Measurements from ENCODE around the gene CLCN3. TPM values are rescaled to one million over a fixed set of nuclear protein-coding genes. Genes with fewer than 3 reads are reported as not detected.
"Not testable (repeated sequence)": the region's sequence is repeated elsewhere in the genome, so short reads cannot be mapped to it uniquely, and the experiment has no call there.

CLCN3 gene
- total RNA-seq, 1 experiment from 2014 or later, result 21.8 TPM

DNA sequence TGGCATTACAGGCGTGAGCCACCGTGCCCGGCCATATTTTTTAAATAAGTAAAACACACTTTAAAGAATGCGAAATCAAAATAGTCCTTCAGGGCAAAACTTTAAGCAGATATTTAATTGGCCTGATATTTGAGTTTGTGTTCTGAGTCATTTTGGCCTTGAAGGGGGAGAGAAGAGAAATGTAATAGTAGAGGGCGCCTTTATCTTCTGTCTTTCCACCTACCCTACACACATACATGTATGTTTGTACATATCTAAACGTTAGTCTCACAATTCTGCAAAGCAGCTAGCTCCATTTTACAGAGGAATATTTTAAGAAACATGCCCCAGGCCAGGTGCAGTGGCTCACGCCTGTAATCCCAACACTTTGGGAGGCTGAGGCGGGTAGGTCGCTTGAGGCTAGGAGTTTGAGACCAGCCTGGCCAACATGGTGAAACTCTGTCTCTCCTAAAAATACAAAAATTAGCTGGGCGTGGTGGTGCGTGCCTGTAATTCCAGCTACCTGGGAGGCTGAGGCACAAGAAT lies 151.2 kb downstream of the CLCN3 start:
- DNase-seq (ENCODE audit: low read depth), result not testable (repeated sequence)

Other genes starting within 250 kb of the CLCN3 start
- gene NEK1, start 8.0 kb upstream of the CLCN3 start, total RNA-seq (2014; rRNA removed; shearing (Covaris generic)), result 3.0 and 4.4 TPM in 2 replicates
- 30.9 and 31.7 TPM in 2 replicates for gene HPF1, start 137.4 kb downstream of the CLCN3 start, total RNA-seq (2014; rRNA removed; shearing (Covaris generic))

All from HT1080 (cell line).